ENCODE measurements around the gene ARHGDIG.
A peak's percentile ranks its signal among the peaks of the same experiment; 100 is the strongest.

The ARHGDIG gene

GRCh38 chr16:279531-279930 is 860 bp upstream of the ARHGDIG start:
- Histone ChIP-seq H3K9me3 (ENCODE audit: control insufficient read depth in 1 of 2, low read length in 2 of 2) (no peaks in the 10 kb centered on the region), H3K36me3 (ENCODE audit: control insufficient read depth in 1 of 2, insufficient read depth in 2 of 2, low read length in 2 of 2) (no peaks in the 10 kb centered on the region), H3K4me3 (ENCODE audit: low read depth in 1 of 2, low read length in 2 of 2) (no peak overlapping the region), H3K4me1 (ENCODE audit: control insufficient read depth in 1 of 2, insufficient read depth in 2 of 2, low read length in 2 of 2) (peaks cover under 1 to 15% of the 10 kb centered on the region in 2 donors), H3K27ac (ENCODE audit: low read depth, low read length) (no peak overlapping the region), H3K27me3 (ENCODE audit: control insufficient read depth in 1 of 2, insufficient read depth in 2 of 2, low read length in 2 of 2) (peaks cover 5 to 9% of the 10 kb centered on the region in 2 donors), H3K9ac (ENCODE audit: low read depth in 1 of 2, low read length in 2 of 2) (no peak overlapping the region)

DNA sequence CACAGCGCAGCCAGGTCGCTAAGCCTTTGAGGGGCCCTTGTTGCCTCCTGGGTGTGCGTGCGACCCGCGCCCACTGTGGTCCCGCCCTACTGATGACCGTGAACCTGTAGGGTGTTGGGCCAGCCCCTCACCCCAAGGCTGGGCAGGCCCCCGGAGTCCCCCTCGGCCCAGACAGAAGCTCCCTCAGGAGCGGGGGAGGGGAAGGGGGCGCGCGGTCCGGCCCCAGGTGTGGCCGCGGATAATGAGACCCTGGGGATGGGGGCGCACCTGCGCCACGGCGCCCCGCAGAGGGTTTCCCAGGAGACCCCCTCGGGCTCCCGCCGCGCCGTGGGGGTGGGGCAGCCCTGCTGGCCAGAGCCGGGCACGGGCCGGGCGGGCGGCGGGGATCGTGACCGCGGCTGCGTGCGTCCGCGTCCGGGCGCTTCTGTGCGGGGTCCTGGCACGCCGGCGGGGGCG is 358 bp upstream of the ARHGDIG start:
- no peak overlapping the region for H3K9ac ChIP-seq (ENCODE audit: low read depth in 1 of 2, low read length in 2 of 2)
- no peak overlapping the region for H3K27ac ChIP-seq (ENCODE audit: low read depth, low read length)
- no peaks in the 10 kb centered on the region for H3K9me3 ChIP-seq (ENCODE audit: control insufficient read depth in 1 of 2, low read length in 2 of 2)
- peaks cover 0 to 10% of the 10 kb centered on the region in 2 donors for H3K4me1 ChIP-seq (ENCODE audit: control insufficient read depth in 1 of 2, insufficient read depth in 2 of 2, low read length in 2 of 2)
- no peaks in the 10 kb centered on the region for H3K36me3 ChIP-seq (ENCODE audit: control insufficient read depth in 1 of 2, insufficient read depth in 2 of 2, low read length in 2 of 2)
- H3K4me3 ChIP-seq (ENCODE audit: low read depth in 1 of 2, low read length in 2 of 2) = no peak overlapping the region
- H3K27me3 ChIP-seq (ENCODE audit: control insufficient read depth in 1 of 2, insufficient read depth in 2 of 2, low read length in 2 of 2) = peaks cover 5 to 9% of the 10 kb centered on the region in 2 donors

DNA sequence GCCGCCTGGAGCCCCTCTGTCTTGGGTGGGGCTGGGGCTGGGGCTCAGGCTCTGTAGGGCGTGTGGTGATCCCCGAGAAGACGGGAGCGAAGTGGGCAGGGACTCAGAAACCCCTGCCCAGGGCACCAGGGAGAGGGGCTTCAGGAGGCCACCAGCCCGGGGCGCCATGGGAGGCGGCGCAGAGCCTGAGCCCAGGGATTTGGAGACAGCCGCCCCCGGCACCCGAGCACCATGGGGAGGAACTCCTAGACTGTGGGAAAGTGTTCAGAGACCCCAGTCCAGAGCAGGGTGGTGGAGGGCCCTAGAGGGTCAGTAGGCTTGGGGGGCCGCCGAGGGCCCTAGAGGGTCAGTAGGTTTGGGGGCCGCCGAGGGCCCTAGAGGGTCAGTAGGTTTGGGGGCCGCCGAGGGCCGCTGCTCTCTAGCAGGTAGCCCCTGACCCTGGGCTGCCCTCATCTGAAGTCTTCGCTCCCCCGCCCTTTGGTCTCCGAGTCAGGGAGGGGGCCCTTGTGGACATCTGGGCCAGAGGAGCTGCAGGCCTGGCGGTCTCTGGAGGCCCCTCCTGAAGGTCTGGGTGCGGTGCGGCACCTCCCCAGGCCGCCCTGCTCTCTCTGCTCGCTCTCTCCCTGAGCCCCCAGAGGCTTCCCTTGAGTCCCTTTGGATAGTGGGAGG is 734 bp downstream of the ARHGDIG start:
- peaks cover 0 to 7% of the 10 kb centered on the region in 2 donors for H3K4me1 ChIP-seq (ENCODE audit: control insufficient read depth in 1 of 2, insufficient read depth in 2 of 2, low read length in 2 of 2)
- no peak overlapping the region for H3K9ac ChIP-seq (ENCODE audit: low read depth in 1 of 2, low read length in 2 of 2)
- H3K9me3 ChIP-seq (ENCODE audit: control insufficient read depth in 1 of 2, low read length in 2 of 2) = no peaks in the 10 kb centered on the region
- no peak overlapping the region for H3K27ac ChIP-seq (ENCODE audit: low read depth, low read length)
- peak overlapping the region in 1 of 2 donors; percentile 8 for H3K4me3 ChIP-seq (ENCODE audit: low read depth in 1 of 2, low read length in 2 of 2)
- H3K27me3 ChIP-seq (ENCODE audit: control insufficient read depth in 1 of 2, insufficient read depth in 2 of 2, low read length in 2 of 2) = peaks cover 5 to 9% of the 10 kb centered on the region in 2 donors
- no peaks in the 10 kb centered on the region for H3K36me3 ChIP-seq (ENCODE audit: control insufficient read depth in 1 of 2, insufficient read depth in 2 of 2, low read length in 2 of 2)

DNA sequence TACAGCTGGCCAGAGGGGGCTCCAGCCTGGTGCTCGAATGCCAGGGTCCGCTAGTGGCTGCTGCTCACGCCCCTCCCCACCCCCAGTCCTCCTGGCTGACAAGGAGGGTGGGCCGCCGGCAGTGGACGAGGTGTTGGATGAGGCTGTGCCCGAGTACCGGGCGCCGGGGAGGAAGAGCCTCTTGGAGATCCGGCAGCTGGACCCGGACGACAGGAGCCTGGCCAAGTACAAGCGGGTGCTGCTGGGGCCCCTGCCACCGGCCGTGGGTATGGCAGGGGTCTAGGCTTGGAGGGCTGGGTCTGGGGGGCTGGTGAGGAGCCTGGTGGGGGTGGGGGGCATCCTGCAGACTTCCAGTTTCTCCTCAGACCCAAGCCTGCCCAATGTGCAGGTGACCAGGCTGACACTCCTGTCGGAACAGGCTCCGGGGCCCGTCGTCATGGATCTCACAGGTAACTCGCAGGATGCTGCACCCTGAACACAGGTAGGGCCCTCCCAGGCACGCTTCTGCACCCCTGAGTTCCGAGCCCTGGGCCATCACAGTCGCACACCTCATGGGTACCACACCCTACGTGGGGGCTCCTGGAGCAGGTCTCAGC is 1.4 kb downstream of the ARHGDIG start:
- Histone ChIP-seq H3K9ac (ENCODE audit: low read depth in 1 of 2, low read length in 2 of 2) (no peak overlapping the region), H3K4me1 (ENCODE audit: control insufficient read depth in 1 of 2, insufficient read depth in 2 of 2, low read length in 2 of 2) (peaks cover 0 to 3% of the 10 kb centered on the region in 2 donors), H3K27ac (ENCODE audit: low read depth, low read length) (no peak overlapping the region), H3K27me3 (ENCODE audit: control insufficient read depth in 1 of 2, insufficient read depth in 2 of 2, low read length in 2 of 2) (peaks cover 5 to 9% of the 10 kb centered on the region in 2 donors), H3K36me3 (ENCODE audit: control insufficient read depth in 1 of 2, insufficient read depth in 2 of 2, low read length in 2 of 2) (peaks cover 0 to 2% of the 10 kb centered on the region in 2 donors), H3K4me3 (ENCODE audit: low read depth in 1 of 2, low read length in 2 of 2) (no peak overlapping the region), H3K9me3 (ENCODE audit: control insufficient read depth in 1 of 2, low read length in 2 of 2) (no peaks in the 10 kb centered on the region)

- Histone ChIP-seq H3K27ac (ENCODE audit: low read depth, low read length) (no peak overlapping the region), H3K4me3 (ENCODE audit: low read depth in 1 of 2, low read length in 2 of 2) (no peak overlapping the region), H3K9me3 (ENCODE audit: control insufficient read depth in 1 of 2, low read length in 2 of 2) (no peaks in the 10 kb centered on the region), H3K36me3 (ENCODE audit: control insufficient read depth in 1 of 2, insufficient read depth in 2 of 2, low read length in 2 of 2) (peaks cover 0 to 2% of the 10 kb centered on the region in 2 donors), H3K4me1 (ENCODE audit: control insufficient read depth in 1 of 2, insufficient read depth in 2 of 2, low read length in 2 of 2) (peaks cover 0 to 3% of the 10 kb centered on the region in 2 donors), H3K27me3 (ENCODE audit: control insufficient read depth in 1 of 2, insufficient read depth in 2 of 2, low read length in 2 of 2) (peaks cover 5 to 9% of the 10 kb centered on the region in 2 donors), H3K9ac (ENCODE audit: low read depth in 1 of 2, low read length in 2 of 2) (no peak overlapping the region)
These were observed 2.1 kb downstream of the ARHGDIG start for GRCh38 chr16:282491-282890.

DNA sequence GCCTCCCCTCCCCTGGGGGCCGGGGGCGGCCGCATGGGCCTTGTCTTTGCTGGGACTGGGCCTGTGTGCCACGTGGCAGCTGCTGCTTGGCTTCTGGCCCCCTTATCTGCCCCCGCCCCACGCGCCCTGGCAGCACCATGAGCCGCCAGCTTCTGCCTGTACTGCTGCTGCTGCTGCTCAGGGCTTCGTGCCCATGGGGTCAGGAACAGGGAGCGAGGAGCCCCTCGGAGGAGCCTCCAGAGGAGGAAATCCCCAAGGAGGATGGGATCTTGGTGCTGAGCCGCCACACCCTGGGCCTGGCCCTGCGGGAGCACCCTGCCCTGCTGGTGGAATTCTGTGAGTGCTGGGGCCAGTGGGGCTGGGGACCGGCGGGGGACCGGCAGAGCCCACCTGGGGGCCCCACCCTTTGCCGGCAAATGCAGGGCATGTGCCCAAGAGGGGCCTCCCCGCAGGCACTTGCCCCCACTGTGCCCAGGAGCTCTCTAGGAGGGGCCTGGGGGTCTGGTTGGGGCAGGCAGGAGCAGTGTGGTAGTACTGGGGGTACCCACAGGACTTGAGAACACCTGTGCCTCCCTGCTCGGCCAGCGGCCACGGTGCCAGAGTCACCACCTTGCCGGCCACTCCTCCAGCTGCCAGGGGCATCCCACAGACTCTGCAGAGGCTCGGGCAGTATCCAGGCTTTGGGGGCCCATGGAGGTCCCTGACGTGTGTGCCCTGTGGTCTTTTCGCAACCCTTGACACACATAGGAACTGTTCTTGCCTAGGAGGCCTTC is 2.8 kb downstream of the ARHGDIG start, which contains the start of gene PDIA2:
Gene PDIA2 (plus strand): TSS at position 132 of the 773 bp plus-strand sequence. CDS start 6 bp downstream, at position 138.
- H3K36me3 ChIP-seq (ENCODE audit: control insufficient read depth in 1 of 2, insufficient read depth in 2 of 2, low read length in 2 of 2) = peaks cover 0 to 8% of the 10 kb centered on the region in 2 donors
- no peaks in the 10 kb centered on the region for H3K9me3 ChIP-seq (ENCODE audit: control insufficient read depth in 1 of 2, low read length in 2 of 2)
- no peak within 1 kb of the TSS for H3K9ac ChIP-seq (ENCODE audit: low read depth in 1 of 2, low read length in 2 of 2)
- no peak within 1 kb of the TSS for H3K4me3 ChIP-seq (ENCODE audit: low read depth in 1 of 2, low read length in 2 of 2)
- peaks cover 0 to 3% of the 10 kb centered on the region in 2 donors for H3K4me1 ChIP-seq (ENCODE audit: control insufficient read depth in 1 of 2, insufficient read depth in 2 of 2, low read length in 2 of 2)
- no peak within 1 kb of the TSS for H3K27ac ChIP-seq (ENCODE audit: low read depth, low read length)
- H3K27me3 ChIP-seq (ENCODE audit: control insufficient read depth in 1 of 2, insufficient read depth in 2 of 2, low read length in 2 of 2) = peaks cover 5 to 9% of the 10 kb centered on the region in 2 donors

GRCh38 chr16:284204-285120 is 4.1 kb downstream of the ARHGDIG start:
- Histone ChIP-seq H3K4me3 (ENCODE audit: low read depth in 1 of 2, low read length in 2 of 2) (no peak overlapping the region), H3K4me1 (ENCODE audit: control insufficient read depth in 1 of 2, insufficient read depth in 2 of 2, low read length in 2 of 2) (peaks cover 0 to 3% of the 10 kb centered on the region in 2 donors), H3K27ac (ENCODE audit: low read depth, low read length) (no peak overlapping the region)

DNA sequence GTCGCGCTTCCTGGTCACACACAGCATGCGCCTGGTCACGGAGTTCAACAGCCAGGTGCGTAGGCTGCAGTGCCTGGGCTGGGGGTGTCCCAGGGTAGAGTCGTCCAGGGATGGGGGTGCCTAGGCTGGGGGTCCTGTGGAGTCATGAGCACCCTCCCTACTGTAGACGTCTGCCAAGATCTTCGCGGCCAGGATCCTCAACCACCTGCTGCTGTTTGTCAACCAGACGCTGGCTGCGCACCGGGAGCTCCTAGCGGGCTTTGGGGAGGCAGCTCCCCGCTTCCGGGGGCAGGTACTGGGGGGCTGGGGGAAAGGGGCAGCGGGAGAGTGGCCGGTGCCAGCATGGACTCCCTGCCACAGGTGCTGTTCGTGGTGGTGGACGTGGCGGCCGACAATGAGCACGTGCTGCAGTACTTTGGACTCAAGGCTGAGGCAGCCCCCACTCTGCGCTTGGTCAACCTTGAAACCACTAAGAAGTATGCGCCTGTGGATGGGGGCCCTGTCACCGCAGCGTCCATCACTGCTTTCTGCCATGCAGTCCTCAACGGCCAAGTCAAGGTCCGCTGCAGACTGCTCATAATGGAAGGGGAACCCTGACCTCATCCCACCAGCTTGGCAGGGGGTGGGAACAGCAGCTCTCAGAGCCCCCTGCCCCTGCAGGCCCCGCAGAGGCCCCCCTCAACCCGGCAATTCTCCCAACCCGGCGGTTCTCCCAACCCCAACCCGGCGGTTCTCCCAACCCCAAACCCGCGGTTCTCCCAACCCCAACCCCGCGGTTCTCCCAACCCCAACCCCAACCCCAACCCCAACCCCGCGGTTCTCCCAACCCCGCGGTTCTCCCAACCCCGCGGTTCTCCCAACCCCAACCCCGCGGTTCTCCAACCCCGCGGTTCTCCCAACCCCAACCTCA is 5.0 kb downstream of the ARHGDIG start:
- Histone ChIP-seq H3K4me3 (ENCODE audit: low read depth in 1 of 2, low read length in 2 of 2) (no peak overlapping the region), H3K9me3 (ENCODE audit: control insufficient read depth in 1 of 2, low read length in 2 of 2) (no peaks in the 10 kb centered on the region), H3K9ac (ENCODE audit: low read depth in 1 of 2, low read length in 2 of 2) (no peak overlapping the region), H3K36me3 (ENCODE audit: control insufficient read depth in 1 of 2, insufficient read depth in 2 of 2, low read length in 2 of 2) (peaks cover 0 to 21% of the 10 kb centered on the region in 2 donors), H3K27me3 (ENCODE audit: control insufficient read depth in 1 of 2, insufficient read depth in 2 of 2, low read length in 2 of 2) (peaks cover 5 to 6% of the 10 kb centered on the region in 2 donors), H3K4me1 (ENCODE audit: control insufficient read depth in 1 of 2, insufficient read depth in 2 of 2, low read length in 2 of 2) (no peaks in the 10 kb centered on the region), H3K27ac (ENCODE audit: low read depth, low read length) (no peak overlapping the region)

More at GRCh38 chr16:284204-285120, 4.1 kb downstream of the ARHGDIG start:
- Histone ChIP-seq H3K36me3 (ENCODE audit: control insufficient read depth in 1 of 2, insufficient read depth in 2 of 2, low read length in 2 of 2) (peaks cover 0 to 14% of the 10 kb centered on the region in 2 donors), H3K9me3 (ENCODE audit: control insufficient read depth in 1 of 2, low read length in 2 of 2) (no peaks in the 10 kb centered on the region), H3K27me3 (ENCODE audit: control insufficient read depth in 1 of 2, insufficient read depth in 2 of 2, low read length in 2 of 2) (peaks cover 5 to 6% of the 10 kb centered on the region in 2 donors), H3K9ac (ENCODE audit: low read depth in 1 of 2, low read length in 2 of 2) (no peak overlapping the region)

Data from duodenal mucosa (tissue), 2 donors.